Raji (cell line): ENCODE results near the gene CELSR1.

Source experiments
- POLR2A ChIP-seq: IDR thresholded peaks from 2 replicates; pipeline ENCODE4 v1.6.1; 2011; ENCODE audit warnings: low read depth, low read length, control low read depth; ENCODE audit not compliant: insufficient read depth

Gene CELSR1

DNA sequence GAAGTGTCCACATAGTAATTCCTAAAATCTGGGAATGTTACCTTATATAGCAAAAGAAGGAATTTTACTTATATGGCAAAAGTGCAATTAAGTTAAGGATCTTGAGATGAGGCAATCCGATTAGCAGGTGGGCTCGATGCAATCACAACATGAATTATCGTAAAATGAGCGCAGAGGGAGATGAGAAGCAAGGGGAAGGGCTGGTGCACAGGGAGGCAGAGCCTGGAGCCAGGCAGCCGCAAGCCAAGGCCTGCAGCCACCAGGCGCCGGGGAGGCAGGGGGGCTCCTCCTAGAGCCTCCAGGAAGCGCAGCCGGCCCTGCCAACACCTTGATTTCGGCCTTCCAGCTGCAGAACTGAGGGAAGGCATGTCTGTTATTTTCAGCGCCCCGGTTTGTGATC, 85.7 kb downstream of the CELSR1 start:
- no peak for TF ChIP-seq POLR2A

DNA sequence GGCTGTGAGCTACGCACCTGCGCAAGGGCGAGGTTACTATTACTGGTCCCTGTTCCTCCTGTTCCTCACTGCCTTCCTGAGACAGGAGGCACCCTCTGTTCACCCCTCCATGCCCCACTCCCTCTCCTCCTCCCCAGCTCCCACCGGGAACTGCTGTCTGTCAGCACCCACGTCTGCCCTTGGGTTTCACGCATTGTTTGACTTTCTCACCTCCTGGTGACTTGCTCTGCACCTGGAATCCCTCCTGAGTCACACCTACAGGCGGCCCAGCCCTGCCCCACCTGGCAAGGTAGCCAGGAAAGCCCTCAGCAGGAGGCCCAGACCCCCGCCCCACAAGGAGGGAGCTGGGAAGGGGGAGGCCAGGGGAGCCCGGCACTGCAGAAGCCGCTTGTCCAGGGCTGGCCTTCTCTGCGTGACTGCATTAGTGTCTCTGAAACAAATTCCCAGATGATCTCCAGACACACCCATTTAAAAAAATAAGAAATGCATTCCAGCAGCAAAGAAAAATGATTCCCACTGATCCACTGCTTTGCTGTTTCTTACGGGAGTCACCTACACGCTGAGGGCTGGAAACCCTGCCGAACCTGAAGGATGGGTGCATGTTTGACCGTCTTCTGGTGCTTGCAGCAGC, 86.4 kb downstream of the CELSR1 start:
- TF ChIP-seq POLR2A: no peak

DNA sequence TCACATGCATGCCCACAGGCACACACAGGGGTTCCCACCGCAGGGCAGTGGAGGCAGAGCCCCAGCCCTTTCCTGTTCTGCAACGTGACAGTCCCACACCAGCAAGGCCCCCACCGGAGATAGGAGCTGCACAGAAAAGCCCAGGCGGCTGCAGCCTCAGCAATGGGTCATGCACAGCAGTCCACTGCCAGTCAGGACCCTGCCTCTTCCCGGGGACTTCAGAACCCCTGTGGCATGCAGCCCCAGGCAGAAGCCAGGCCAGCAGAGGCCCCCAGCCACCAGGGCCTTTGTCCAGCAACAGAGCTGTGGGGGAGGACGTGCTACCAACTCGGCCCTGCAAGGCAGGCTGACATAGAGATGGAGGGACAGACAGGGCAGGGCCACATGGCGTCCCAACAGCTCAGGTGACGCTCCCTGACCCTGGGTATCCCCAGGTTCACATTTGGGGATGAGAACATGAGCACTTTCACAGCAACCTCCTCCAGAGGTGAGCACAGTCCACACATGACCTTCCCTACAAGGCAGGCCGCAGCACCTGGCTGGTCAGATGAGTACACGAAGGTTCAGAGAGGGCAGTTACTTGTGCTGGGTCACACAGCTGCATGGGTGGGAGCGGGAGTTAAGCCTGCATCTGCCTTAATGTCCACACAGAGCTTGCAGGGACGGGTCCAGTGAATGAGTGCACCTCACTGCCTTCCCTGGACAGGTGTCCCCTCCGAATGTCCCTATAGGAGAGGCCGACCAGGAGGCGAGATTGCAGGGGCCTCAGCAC, 87.3 kb downstream of the CELSR1 start:
- no peak for TF ChIP-seq POLR2A

DNA sequence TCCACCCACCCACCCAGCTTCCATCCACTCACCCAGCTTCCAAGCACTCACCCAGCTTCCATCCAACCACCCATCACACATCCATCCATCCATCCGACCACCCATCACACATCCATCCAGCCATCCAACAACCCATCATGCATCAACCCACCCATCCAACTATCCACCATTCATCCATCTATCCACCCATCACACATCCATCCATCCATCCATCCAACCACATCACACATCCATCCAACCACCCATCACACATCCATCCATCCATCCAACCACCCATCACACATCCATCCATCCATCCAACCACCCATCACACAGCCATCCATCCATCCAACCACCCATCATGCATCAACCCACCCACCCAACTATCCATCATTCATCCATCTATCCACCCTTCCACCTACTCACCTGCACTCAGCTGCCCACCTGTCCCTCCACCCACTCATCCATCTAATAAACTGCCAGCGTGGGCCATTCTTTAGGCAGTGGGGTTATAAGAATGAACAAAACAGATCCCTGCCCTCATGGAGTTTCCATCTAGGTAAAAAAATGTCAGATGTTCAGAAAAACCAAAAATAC, 88.2 kb downstream of the CELSR1 start:
- no peak for TF ChIP-seq POLR2A

DNA sequence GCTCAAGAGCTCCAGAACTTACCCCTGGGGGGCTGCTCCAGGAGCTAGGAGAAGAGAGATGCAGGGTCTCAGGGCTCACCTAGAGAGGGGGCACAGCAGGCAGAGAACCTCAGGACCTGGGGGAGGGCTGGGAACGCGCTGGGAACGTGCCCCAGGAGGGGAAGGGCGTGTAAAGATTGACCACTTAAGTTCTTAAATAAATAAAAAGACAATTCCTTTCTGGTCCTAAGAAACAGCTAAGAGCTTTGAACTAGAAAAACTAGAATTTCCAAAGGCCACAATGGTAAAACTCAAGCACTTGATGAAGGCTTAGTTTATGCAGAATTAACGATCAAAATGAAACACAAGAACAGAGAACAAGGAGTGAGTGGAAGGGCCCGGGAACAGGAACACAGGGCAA, 89.1 kb downstream of the CELSR1 start:
- TF ChIP-seq POLR2A: no peak

DNA sequence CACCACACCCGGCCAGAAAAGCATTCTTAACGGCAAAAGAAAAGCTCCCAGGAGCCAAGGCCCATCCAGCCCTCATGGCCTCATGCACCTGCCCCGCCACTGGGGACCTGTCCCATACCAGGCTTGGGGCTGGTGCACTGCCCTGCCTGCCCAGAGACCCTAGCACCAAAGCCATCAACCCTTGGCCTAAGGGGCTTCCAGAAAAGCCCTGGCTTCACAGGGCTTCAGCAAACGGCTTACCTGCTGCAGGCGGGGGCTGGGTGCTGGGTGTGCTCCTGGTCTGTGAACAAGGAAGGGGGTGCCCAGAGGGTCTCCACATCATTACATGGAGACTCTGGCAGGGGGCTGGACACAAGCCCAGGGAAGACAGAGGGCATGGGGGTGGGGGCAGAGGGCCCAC, 89.5 kb downstream of the CELSR1 start:
- TF ChIP-seq POLR2A: no peak

DNA sequence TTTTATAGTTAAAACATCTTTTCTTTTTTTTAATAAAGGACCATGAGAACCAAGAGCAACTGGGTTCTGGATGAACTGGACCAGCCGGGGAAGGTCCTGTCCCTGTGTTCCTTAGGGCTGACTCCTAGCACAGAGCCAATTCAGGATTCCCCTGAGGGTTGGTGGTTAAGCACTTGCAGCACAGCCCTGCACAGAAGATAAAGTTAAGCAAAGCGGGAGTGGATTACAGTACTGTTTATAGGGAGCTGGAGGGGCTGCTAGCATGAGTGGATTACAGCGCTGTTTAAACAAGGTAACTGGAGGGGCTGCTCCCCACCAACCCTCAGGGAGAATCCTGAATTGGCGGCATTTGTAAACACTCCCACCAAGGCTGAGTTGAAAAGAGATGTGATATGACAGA, 90.6 kb downstream of the CELSR1 start:
- no peak for TF ChIP-seq POLR2A

DNA sequence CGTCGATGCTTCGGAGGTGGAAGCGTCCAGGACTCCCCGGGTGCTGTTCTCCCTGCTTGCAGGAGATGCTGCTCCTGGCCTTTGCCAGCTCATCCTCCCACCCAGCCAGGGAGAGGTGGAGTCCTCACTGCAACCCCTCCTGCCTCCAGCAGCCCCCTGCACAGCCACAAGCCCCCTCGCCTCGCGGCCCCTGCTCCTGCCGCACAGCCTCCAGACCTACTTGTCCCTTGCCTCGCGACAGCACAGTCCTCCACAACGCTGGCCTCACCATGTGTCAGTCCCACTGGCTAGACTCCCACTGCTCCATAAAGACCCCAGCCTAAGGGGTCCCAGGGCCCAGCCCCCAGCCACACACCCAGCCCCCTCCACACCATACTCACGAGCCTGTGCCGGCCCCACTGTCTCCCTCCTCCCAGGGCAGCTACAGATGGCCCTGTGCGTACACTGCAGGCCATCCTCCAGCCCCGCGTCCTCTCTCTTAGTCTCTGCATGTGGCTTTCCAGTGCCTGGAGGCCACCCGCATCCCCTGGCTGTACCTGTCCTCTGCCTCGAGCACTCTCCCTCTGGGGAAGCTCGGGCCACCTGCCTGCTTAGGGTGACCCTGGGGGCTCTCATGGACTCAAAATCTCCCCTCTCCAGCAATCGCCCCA, 91.5 kb downstream of the CELSR1 start:
- no peak for TF ChIP-seq POLR2A

DNA sequence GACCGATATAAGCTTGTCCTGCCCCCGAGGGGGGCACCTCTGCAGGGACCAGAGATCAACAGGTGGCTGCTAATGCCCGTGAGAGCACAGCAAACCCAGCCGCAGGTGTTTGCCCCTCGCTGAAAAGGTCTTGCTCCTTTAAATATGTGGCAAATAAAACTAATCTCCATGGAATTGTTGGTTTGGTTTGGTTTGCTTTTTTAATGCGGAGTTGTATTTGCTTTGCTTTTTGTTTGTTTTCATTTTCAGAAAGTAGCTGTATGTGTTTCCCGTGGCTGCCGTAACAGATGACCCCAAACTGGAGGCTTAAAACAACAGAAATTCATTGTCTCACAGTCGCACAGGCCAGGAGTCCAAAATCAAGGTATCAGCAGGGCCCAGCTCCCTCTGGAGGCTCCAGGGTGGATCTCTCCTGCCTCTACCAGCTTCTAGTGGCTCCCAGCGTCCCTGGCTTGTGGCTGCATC, 93.0 kb downstream of the CELSR1 start:
- TF ChIP-seq POLR2A: no peak

DNA sequence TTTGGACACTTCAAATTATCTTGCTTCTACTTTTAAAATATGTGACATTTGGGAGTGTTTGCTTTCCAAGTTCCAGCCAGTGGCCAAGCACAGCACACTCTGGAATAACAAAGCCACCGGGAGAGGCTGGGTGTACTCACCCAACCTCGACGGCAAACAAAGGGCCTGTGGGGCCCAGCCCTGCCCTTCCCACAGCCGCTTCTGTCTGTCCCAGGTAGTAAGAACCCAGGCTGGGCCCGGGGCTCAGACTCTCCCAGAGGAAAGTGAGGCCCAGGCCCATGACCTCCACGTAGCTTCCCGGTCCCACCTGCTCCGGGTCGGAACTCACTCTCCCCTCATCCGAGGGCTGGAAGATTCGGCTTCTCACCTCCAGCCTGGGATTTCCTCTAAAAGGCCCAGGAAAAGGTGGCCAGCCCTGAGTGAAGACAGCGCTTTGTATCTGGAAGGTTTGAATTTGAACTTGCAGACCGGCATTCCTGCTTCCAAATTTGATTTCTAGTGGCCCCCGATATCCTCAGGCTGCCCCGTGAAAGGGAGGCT, 93.5 kb downstream of the CELSR1 start:
- no peak for TF ChIP-seq POLR2A

DNA sequence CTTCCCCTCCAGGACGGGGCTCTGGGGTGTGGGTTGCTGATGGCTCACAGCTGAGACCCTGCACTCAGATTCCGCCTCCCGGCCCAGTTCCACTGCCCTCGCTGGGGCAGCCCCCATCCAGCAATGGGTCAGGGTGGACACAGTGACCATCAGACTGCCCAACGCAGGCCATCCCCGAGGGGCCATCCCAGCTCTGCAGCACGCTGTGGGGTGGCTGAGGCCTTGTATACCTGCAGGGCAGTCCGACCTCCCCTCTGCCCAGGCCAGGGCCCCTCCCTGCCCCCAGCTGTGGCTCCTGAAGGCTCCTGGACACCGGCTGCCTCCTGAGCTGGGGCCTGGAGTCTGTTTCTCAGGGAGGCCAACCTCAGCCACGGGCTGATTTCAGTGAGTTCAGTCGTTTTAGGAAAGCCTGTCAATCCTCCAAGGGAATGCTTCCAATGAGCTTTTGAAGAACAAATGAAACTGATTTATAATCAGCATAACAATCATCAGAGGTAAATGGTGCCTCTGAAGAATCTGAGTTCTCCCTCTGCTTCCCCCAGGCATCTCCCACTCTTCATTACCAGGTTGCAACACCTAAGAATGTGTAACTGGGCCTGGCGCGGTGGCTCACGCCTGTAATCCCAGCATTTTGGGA, 95.1 kb downstream of the CELSR1 start:
- no peak for TF ChIP-seq POLR2A

DNA sequence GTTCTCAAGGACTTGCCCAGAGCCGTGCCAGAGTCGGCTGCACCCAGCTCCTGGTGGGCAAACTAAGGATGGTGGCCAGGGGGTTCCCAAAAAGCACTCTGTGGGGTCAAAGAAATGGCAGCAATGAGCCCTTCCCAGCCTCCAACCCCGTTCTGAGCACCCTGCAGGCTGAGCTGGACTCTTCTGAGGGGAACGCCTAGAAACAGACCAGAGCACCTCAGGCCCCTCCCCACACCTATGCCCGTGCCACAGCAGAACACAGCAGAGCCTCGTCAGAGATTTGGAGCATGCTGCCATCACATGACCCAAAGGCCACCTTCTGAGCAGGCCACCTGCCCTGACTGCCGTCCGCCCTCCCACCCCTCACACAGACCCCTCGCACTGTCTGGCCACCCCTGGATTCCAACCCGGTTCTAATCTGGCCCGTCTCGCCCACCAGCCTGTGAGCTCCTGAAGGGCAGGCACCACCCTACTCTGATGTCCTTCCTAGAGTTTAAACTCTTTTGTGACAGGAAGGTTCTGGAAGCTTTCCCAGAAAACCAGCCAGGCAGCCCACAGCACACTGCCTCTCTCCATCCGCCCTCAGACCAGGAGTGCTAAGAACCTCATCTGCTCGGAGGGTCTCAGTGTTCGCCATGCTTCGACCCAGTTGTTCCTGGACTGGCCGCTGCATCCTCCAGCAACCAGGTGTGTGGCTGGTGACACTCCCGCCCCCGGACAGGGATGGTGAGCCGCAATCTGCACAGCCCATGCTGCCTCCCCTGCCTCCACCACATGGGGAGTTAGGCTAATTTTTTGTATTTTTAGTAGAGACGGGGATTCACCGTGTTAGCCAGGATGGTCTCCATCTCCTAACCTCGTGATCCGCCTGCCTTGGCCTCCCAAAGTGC, 97.6 kb downstream of the CELSR1 start:
- TF ChIP-seq POLR2A: no peak

DNA sequence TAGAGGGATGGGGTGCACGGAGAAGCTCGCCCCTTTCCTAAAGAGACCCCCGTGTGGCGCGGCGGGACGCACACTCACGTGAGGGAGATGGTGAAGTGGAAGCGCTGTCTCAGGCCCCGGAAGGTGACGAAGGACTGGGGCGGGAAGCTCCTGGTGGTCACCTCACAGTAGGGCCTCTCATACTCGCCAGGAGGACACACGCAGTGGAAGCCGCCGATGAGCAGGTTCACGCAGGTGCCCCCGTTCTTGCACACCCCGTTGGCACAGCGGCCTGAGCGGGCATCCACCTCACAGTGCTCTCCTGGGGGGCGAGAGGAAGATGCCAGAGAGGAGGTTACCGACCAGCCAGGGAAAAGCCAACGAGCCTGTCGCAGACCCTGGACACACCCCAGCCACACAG, 98.3 kb downstream of the CELSR1 start:
- TF ChIP-seq POLR2A: no peak
